SU-DHL-6 (cell line): Measurements from ENCODE around the gene POFUT1.

Experiments
- H2AFZ ChIP-seq: fragments of 200-600 bp; sonication (generic); 2 replicates; pipeline ENCODE4 v1.6.1; 2014; ENCODE audit warnings: low read depth, mild to moderate bottlenecking, moderate library complexity, mixed read lengths, antibody characterized with exemption, low read length; ENCODE audit not compliant: severe bottlenecking
- H3F3A ChIP-seq: fragments of 200-600 bp; shearing (Covaris generic); 2 replicates; pipeline ENCODE4 v1.6.0; 2016; ENCODE audit warnings: antibody characterized with exemption, mild to moderate bottlenecking; ENCODE audit not compliant: insufficient read depth
- H3K27ac ChIP-seq: fragments of 200-600 bp; sonication (generic); 2 replicates; pipeline ENCODE4 v1.5.1; 2016; ENCODE audit warnings: low read depth, mild to moderate bottlenecking, low read length, moderate library complexity, mixed read lengths
- H3K27me3 ChIP-seq: fragments of 200-600 bp; sonication (generic), shearing (Covaris generic); 2 replicates; pipeline ENCODE4 v1.6.0; 2014; ENCODE audit warnings: mild to moderate bottlenecking, low read length
- H3K36me3 ChIP-seq: fragments of 200-600 bp; sonication (generic); 2 replicates; pipeline ENCODE4 v1.6.1; 2014; ENCODE audit warnings: mild to moderate bottlenecking, low read length, mixed read lengths
- H3K4me2 ChIP-seq: fragments of 300-600, 200-600 bp; shearing (Covaris generic), sonication (generic); 2 replicates; pipeline ENCODE4 v1.6.0; 2014; ENCODE audit warnings: low read length, low read depth, mild to moderate bottlenecking; ENCODE audit not compliant: poor library complexity, severe bottlenecking
- H3K4me3 ChIP-seq: fragments of 200-600 bp; sonication (generic); 2 replicates; pipeline ENCODE4 v1.5.1; 2014; ENCODE audit warnings: antibody characterized with exemption, low read length, mild to moderate bottlenecking, mixed read lengths; ENCODE audit not compliant: insufficient read depth, poor library complexity, severe bottlenecking
- H3K79me2 ChIP-seq: fragments of 200-600 bp; sonication (generic); 2 replicates; pipeline ENCODE4 v1.6.1; 2014; ENCODE audit warnings: mild to moderate bottlenecking, low read length, moderate library complexity; ENCODE audit not compliant: insufficient read depth
- H3K9ac ChIP-seq: fragments of 200-600 bp; sonication (generic); 2 replicates; pipeline ENCODE4 v1.7.0; 2014; ENCODE audit warnings: mild to moderate bottlenecking, low read length
- H3K9me2 ChIP-seq: fragments of 200-600 bp; sonication (generic); replicated peaks from 2 replicates; pipeline ENCODE4 v1.6.1; 2014; ENCODE audit warnings: low read length; ENCODE audit not compliant: insufficient read depth
- H3K9me3 ChIP-seq: fragments of 200-600 bp; sonication (generic); 2 replicates; pipeline ENCODE4 v1.6.1; 2014; ENCODE audit warnings: low read length, mixed read lengths; ENCODE audit not compliant: insufficient read depth
- H4K20me1 ChIP-seq: fragments of 200-600 bp; sonication (generic); 2 replicates; pipeline ENCODE4 v1.6.1; 2014; ENCODE audit warnings: low read depth, mild to moderate bottlenecking, antibody characterized with exemption, low read length, moderate library complexity, mixed read lengths
- CTCF ChIP-seq: fragments of 200-600 bp; sonication (generic); IDR thresholded peaks from one replicate; pipeline ENCODE4 v1.5.1; 2017; ENCODE audit warnings: antibody characterized with exemption, mild to moderate bottlenecking, low read length, moderate library complexity; ENCODE audit not compliant: insufficient read depth, poor library complexity, severe bottlenecking
- EZH2phosphoT487 ChIP-seq: fragments of 200-600 bp; sonication (generic), shearing (Covaris generic); conservative IDR thresholded peaks from 2 replicates; pipeline ENCODE4 v1.6.1; 2018; ENCODE audit warnings: mild to moderate bottlenecking, antibody characterized with exemption, low read length, moderate library complexity, mixed read lengths

The POFUT1 gene

GRCh38 chr20:32278199-32278643 is 70.5 kb downstream of the POFUT1 start:
- Histone ChIP-seq H3K27ac (peak overlapping the region; percentile 78), H4K20me1 (no peaks in the 10 kb centered on the region), H2AFZ (no peak overlapping the region)

GRCh38 chr20:32281711-32282110 is 74.0 kb downstream of the POFUT1 start:
- H3K9me3 ChIP-seq = no peaks in the 10 kb centered on the region
- H3K36me3 ChIP-seq = no peaks in the 10 kb centered on the region
- peaks cover 58% of the 10 kb centered on the region for H3K79me2 ChIP-seq
- H2AFZ ChIP-seq = no peak overlapping the region
- H3K4me2 ChIP-seq = peak overlapping the region; percentile 40
- H3K4me3 ChIP-seq = no peak overlapping the region
- no peaks in the 10 kb centered on the region for H3K9me2 ChIP-seq
- no peak for TF ChIP-seq CTCF
- TF ChIP-seq EZH2phosphoT487 = no peak
- H4K20me1 ChIP-seq = no peaks in the 10 kb centered on the region
- H3K9ac ChIP-seq = peak overlapping the region; percentile 36
- peaks cover 70% of the 10 kb centered on the region for H3F3A ChIP-seq
- no peaks in the 10 kb centered on the region for H3K27me3 ChIP-seq
- H3K27ac ChIP-seq = peak overlapping the region; percentile 99

More at GRCh38 chr20:32278199-32278643, 70.5 kb downstream of the POFUT1 start:
- H3K27me3 ChIP-seq = no peaks in the 10 kb centered on the region
- H3K4me2 ChIP-seq = peak overlapping the region; percentile 73
- peak overlapping the region; percentile 82 for H3K9ac ChIP-seq
- peaks cover 43% of the 10 kb centered on the region for H3F3A ChIP-seq
- H3K79me2 ChIP-seq = peaks cover 46% of the 10 kb centered on the region
- TF ChIP-seq EZH2phosphoT487 (no peak), CTCF (no peak)
- H3K9me3 ChIP-seq = peaks cover 3% of the 10 kb centered on the region; the same call in 1 of the 2 replicates
- peak overlapping the region; percentile 91 for H3K4me3 ChIP-seq
- H3K36me3 ChIP-seq = no peaks in the 10 kb centered on the region
- no peaks in the 10 kb centered on the region for H3K9me2 ChIP-seq

- Histone ChIP-seq H3K9me3 (no peaks in the 10 kb centered on the region), H4K20me1 (no peaks in the 10 kb centered on the region), H3K9ac (peak overlapping the region; percentile 36), H2AFZ (no peak overlapping the region), H3K36me3 (0 out of 2 replicates have a peak, but pooled peaks cover 2% of the 10 kb centered on the region), H3K27ac (peak overlapping the region; percentile 99), H3K79me2 (peaks cover 66% of the 10 kb centered on the region), H3K4me3 (peak overlapping the region; percentile 14), H3F3A (peaks cover 73% of the 10 kb centered on the region), H3K27me3 (no peaks in the 10 kb centered on the region), H3K4me2 (peak overlapping the region; percentile 40), H3K9me2 (no peaks in the 10 kb centered on the region)
- TF ChIP-seq EZH2phosphoT487 = no peak
These were observed 74.8 kb downstream of the POFUT1 start for GRCh38 chr20:32282461-32282860.

GRCh38 chr20:32285082-32285620 is 77.5 kb downstream of the POFUT1 start:
- Histone ChIP-seq H3K36me3 (0 out of 2 replicates have a peak, but pooled peaks cover 5% of the 10 kb centered on the region), H3K4me2 (peak overlapping the region; percentile 94), H3K9ac (peak overlapping the region; percentile 56), H3K27ac (peak overlapping the region; percentile 99), H2AFZ (no peak overlapping the region), H3K27me3 (no peaks in the 10 kb centered on the region), H3K79me2 (peaks cover 68% of the 10 kb centered on the region), H3K9me2 (no peaks in the 10 kb centered on the region), H3K9me3 (no peaks in the 10 kb centered on the region), H3K4me3 (peak overlapping the region; percentile 22), H4K20me1 (no peaks in the 10 kb centered on the region), H3F3A (peaks cover 60% of the 10 kb centered on the region)
- TF ChIP-seq CTCF = no peak
- no peak for TF ChIP-seq EZH2phosphoT487
